HEK293T (cell line): Measurements from ENCODE around the gene DNAH17.

Experiments used
- BHLHE40 ChIP-seq: fragments of 450-650 bp; IDR thresholded peaks from 2 replicates; pipeline ENCODE4 v1.6.1; 2016; ENCODE audit warnings: mild to moderate bottlenecking, moderate library complexity, borderline replicate concordance
- CTBP1 ChIP-seq: fragments of 450-650 bp; IDR thresholded peaks from 2 replicates; pipeline ENCODE4 v1.6.1; 2016; ENCODE audit warnings: borderline replicate concordance
- ELF4 ChIP-seq: fragments of 450-650 bp; IDR thresholded peaks from 2 replicates; pipeline ENCODE4 v1.6.1; 2017; ENCODE audit warnings: antibody characterized with exemption
- FOXA1 ChIP-seq: fragments of 450-650 bp; IDR thresholded peaks from 2 replicates; pipeline ENCODE4 v1.6.1; 2016; ENCODE audit warnings: mild to moderate bottlenecking
- FOXK2 ChIP-seq: fragments of 450-650 bp; IDR thresholded peaks from 2 replicates; pipeline ENCODE4 v1.6.1; 2016; ENCODE audit warnings: mild to moderate bottlenecking
- FOXM1 ChIP-seq: fragments of 450-650 bp; IDR thresholded peaks from 2 replicates; pipeline ENCODE4 v1.6.1; 2017; ENCODE audit warnings: mild to moderate bottlenecking, borderline replicate concordance
- L3MBTL2 ChIP-seq: fragments of 450-650 bp; conservative IDR thresholded peaks from 2 replicates; pipeline ENCODE4 v1.6.1; 2016; ENCODE audit warnings: mild to moderate bottlenecking
- NFRKB ChIP-seq: fragments of 450-650 bp; IDR thresholded peaks from 2 replicates; pipeline ENCODE4 v1.6.1; 2016; ENCODE audit warnings: mild to moderate bottlenecking, moderate library complexity
- SP1 ChIP-seq: fragments of 450-650 bp; IDR thresholded peaks from 2 replicates; pipeline ENCODE4 v1.6.1; 2017
- SUZ12 ChIP-seq: fragments of 450-650 bp; IDR thresholded peaks from 2 replicates; pipeline ENCODE4 v1.6.1; 2016; ENCODE audit warnings: mild to moderate bottlenecking
- TARDBP ChIP-seq: fragments of 450-650 bp; IDR thresholded peaks from 2 replicates; pipeline ENCODE4 v1.6.1; 2016

- TF ChIP-seq FOXK2, result no peak
- TF ChIP-seq CTBP1, result no peak
- no peak for TF ChIP-seq FOXA1
- TF ChIP-seq BHLHE40, result no peak
- TF ChIP-seq FOXM1, result no peak
- no peak for TF ChIP-seq TARDBP
- TF ChIP-seq SUZ12, result no peak
- TF ChIP-seq ELF4, result no peak
- no peak for TF ChIP-seq SP1
- no peak for TF ChIP-seq L3MBTL2
- TF ChIP-seq NFRKB, result no peak
Observed at GRCh38 chr17:78488156-78488555, 89.0 kb downstream of the DNAH17 start.
